ENCODE measurements around the gene RASD1.

Gene RASD1

DNA sequence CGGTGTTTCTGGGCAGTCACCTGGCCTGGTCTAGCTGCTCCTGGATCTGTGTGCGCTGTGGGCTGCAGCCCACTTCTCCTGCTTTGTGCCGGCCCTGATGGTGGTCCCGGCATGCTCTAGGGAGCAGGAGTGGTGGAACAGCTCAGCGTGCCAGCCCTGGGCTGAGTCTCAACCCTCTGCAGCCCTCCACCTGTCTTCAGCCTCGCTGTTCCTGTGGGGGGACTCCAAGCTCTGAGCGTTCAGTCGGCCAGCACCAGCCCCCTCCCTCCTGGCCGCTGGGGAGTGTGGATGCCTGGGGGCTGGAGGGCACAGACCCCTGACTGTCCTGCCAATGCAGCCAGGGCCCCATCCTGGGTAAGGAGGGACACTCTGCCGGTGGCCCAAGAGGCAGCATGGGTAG, 23.7 kb upstream of the RASD1 start:
- Mint-ChIP-seq H3K27ac (no peak overlapping the region), H3K9me3 (no peaks in the 10 kb centered on the region), H3K36me3 (ENCODE audit: insufficient read depth) (no peaks in the 10 kb centered on the region), H3K27me3 (no peaks in the 10 kb centered on the region), H3K4me1 (ENCODE audit: low read depth in 2 of 2) (peaks cover 0 to 2% of the 10 kb centered on the region in 2 donors), H3K4me3 (no peak overlapping the region)
- ATAC-seq (replicated peaks) (no peak), DNase-seq (no peak)

DNA sequence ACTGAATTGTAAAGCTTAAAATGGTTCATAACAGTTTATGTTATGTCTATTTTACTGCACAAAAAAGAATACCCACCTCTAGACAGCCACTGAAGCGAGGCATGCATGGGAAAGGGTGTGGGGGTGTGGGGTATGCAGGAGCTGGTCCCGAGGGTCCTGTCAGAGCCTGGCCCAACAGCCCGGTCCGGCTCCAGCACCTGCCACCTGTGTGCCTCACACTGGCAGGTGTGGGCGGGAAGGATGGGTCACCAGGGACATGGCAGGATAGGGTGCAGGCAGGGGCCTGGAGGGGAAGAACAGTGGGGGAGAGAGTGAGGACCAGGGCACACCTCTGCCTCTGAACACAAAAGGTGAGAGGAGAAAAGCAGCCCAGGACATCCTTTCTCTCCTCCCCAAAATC, 22.8 kb upstream of the RASD1 start:
- ATAC-seq (replicated peaks) (no peak), DNase-seq (no peak)
- H3K36me3 Mint-ChIP-seq (ENCODE audit: insufficient read depth) = no peaks in the 10 kb centered on the region
- H3K4me1 Mint-ChIP-seq (ENCODE audit: low read depth in 2 of 2) = peaks cover 0 to 2% of the 10 kb centered on the region in 2 donors
- no peak overlapping the region for H3K4me3 Mint-ChIP-seq
- no peak overlapping the region for H3K27ac Mint-ChIP-seq
- H3K27me3 Mint-ChIP-seq = no peaks in the 10 kb centered on the region
- H3K9me3 Mint-ChIP-seq = no peaks in the 10 kb centered on the region

DNA sequence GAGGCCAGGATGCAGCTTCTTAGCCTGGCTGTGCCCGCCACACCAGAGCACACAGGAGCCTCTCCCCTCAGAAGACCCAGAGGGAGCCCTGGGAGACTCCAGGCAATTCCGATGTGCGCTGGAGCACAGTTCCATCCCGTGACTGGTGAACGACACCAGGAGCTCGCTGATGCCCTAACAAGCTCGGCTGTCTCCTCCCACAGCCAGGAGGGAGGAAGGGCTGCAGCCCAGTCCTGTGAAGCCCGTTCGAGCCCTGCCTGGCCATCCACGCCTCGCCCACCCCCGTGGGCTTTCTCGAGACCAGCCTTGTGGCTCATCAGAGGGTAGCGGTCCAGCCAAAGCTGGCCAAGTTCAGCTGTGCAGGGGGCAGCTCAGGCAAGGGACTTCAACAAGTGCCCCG, 21.8 kb upstream of the RASD1 start:
- H3K9me3 Mint-ChIP-seq = no peaks in the 10 kb centered on the region
- H3K27ac Mint-ChIP-seq = peak overlapping the region in 1 of 2 donors; percentile 20
- no peaks in the 10 kb centered on the region for H3K36me3 Mint-ChIP-seq (ENCODE audit: insufficient read depth)
- H3K4me3 Mint-ChIP-seq = no peak overlapping the region
- ATAC-seq (replicated peaks) (no peak), DNase-seq (no peak)
- H3K27me3 Mint-ChIP-seq = no peaks in the 10 kb centered on the region
- peaks cover 0 to 2% of the 10 kb centered on the region in 2 donors for H3K4me1 Mint-ChIP-seq (ENCODE audit: low read depth in 2 of 2)

DNA sequence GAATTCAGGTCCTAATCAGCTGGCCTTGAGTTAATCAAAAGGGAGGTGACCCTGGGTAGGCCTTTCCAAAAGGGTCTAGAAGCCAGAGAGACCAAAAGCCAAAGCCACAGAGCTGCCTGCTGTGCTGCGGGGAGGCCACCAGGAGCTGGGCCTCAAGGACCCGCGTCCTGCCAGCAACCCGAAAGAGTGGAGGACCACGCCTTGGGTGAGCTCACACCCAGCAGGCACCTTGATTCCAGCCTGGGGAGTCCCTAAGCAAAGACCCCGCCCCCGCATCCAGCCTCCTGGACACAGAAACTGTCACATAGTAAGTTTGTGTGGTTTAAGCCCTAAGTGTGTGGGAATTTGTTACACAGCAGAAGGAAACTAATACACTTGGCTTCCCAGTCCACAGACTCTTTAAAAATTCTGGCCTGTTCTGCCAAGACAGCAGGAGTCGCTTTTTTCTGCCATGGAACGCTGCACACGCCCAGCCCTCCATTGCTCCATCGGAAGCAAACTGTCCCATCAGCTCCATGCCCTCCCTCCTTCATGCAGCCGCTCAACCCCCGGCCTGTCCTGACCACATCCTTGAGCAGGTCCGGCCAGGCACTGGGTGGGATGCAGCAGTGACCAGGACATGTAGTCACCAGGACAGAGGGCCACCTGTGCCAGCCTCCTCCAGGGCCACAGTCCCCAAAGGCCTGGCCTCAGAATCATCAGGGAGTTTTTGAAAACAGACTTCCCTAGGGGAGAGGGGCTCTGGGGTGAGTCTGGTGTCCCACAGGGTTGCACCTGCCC, 20.9 kb upstream of the RASD1 start:
- H3K4me3 Mint-ChIP-seq = no peak overlapping the region
- no peak for ATAC-seq (replicated peaks)
- no peaks in the 10 kb centered on the region for H3K27me3 Mint-ChIP-seq
- H3K4me1 Mint-ChIP-seq (ENCODE audit: low read depth in 2 of 2) = peaks cover 0 to 2% of the 10 kb centered on the region in 2 donors
- no peak for DNase-seq
- H3K9me3 Mint-ChIP-seq = no peaks in the 10 kb centered on the region
- no peaks in the 10 kb centered on the region for H3K36me3 Mint-ChIP-seq (ENCODE audit: insufficient read depth)
- no peak overlapping the region for H3K27ac Mint-ChIP-seq

DNA sequence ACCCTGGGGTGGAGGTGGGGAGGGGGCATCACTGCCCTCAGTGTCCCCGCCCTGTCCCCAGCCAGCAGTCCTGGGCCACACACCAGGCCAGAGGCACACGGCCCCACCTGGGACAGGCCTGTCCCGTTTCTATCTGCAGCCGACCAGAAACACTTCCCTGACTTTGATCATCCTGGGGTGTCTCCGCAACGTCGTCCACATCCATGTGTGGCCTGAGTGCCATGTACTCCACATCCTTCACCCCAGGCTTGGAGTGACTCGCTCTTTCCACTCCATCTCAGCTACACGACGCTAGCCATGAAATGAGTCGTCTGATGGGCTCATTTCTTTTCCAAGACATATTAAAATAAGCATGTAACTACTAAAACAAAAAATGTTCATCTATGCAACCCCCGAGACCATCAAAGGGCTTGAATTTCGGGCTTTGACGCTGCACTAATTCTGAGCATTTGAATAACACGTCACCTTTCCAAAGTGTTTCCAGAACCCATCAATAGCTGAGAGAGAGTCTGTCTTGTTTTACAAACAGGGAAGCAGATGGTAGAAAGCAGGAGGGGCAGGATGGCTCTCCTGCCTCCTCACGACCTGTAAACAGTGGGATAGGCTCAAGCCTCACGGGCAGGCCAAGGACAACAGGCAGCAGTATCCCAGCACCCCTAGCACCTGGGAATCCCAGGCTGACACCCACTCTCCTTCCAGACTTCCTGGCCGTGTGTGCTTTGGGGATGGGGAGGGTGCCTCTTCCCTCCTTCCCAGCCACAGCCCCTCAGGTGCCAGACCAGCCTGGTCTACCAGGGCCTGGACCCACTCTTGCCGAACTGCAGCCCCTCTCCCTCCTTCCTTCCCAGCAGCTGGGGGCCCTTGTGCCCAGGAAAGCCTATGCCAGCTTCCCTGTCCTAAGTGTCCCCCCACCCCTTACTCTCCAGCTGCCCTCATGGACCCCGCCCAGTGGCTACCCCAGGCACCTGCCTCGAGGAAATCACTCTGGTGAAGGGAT, 20.0 kb upstream of the RASD1 start:
- peaks cover 0 to 5% of the 10 kb centered on the region in 2 donors for H3K4me1 Mint-ChIP-seq (ENCODE audit: low read depth in 2 of 2)
- ATAC-seq (replicated peaks) = no peak
- H3K27ac Mint-ChIP-seq = no peak overlapping the region

DNA sequence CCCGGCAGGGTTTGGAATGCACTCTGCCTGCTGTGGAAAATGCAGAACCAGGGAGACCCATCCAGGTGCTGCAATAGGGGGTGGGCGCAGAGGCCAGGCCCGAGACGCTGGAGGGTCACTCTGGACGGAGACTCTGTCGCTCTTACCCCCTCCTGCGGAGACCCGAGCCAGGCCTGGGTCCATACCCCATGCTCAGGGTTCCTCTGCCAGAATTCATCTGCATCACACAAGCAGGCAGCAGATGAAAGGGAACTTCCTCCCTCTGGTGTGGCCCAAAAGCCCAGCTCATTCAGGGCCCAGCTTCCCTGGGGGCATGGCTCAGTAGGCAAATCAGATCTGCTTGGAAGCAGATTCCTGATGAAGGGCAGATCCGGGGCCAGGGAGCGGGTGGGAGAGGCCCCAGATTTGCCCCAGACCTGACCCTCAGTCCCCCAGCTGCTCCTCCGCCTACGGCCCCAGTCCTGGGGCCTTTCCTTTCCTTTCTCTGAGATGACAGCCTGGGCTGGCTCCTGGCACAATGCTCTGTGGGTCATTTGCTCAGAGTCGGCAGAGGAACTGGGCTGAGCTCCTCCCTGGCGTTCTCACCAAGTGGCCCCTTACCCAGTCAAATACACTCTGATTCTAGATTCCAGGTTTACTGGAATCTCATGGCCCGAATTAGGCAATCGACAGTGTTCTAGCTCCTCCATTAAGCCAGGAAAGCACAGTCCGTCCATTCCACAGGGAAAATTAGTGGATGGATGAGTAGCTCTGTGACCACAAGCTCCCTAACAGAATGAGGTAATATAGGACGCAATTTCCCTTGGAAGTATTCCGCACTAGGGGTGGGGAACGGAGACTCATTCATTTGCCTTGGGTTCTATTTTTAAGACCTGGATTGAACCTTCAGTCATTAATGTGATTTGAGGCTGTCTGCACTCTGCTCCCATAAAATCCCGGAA, 19.1 kb upstream of the RASD1 start:
- no peak overlapping the region for H3K27ac Mint-ChIP-seq
- ATAC-seq (replicated peaks) (no peak), DNase-seq (no peak)
- H3K4me1 Mint-ChIP-seq (ENCODE audit: low read depth in 2 of 2) = peaks cover 0 to 15% of the 10 kb centered on the region in 2 donors
- H3K4me3 Mint-ChIP-seq = no peak overlapping the region
- no peaks in the 10 kb centered on the region for H3K9me3 Mint-ChIP-seq
- H3K36me3 Mint-ChIP-seq (ENCODE audit: insufficient read depth) = no peaks in the 10 kb centered on the region
- H3K27me3 Mint-ChIP-seq = no peaks in the 10 kb centered on the region

More for the DNA sequence above, 20.0 kb upstream of the RASD1 start:
- no peak for DNase-seq
- no peaks in the 10 kb centered on the region for H3K36me3 Mint-ChIP-seq (ENCODE audit: insufficient read depth)
- H3K4me3 Mint-ChIP-seq = no peak overlapping the region
- H3K27me3 Mint-ChIP-seq = no peaks in the 10 kb centered on the region
- no peaks in the 10 kb centered on the region for H3K9me3 Mint-ChIP-seq

DNA sequence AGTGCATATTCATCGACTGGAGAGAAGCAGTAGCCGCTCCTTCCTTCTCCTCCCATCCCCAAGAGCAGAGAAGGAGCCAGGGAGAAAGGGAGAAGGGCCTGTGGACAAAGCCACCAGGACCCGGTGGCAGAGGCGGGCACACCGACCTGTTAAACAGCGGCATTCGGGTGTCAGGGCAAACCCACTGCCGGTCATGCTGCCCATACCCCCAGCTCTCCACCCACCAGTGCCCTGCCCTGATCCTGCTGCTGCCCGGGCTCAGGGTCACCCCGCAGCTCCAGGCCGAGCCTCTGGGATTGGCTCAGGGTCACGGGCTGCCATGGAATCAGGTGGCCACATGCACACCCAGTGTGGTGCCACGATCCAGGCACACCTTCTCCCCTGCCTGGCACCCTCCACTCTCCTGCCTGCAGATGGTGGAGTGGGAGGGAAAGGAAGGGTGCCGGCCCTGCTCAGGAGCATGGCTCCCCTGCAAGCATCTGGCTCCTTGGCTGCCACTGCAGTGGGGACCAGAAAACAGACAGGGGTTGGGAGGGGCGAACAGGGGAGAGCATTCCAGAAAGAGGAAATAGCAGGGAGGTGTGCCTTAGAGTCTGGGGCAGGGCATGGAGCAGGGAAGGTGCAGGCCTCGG, 18.3 kb upstream of the RASD1 start:
- DNase-seq (no peak), ATAC-seq (replicated peaks) (no peak)
- Mint-ChIP-seq H3K9me3 (no peaks in the 10 kb centered on the region), H3K4me3 (no peak overlapping the region), H3K4me1 (ENCODE audit: low read depth in 2 of 2) (peaks cover 0 to 17% of the 10 kb centered on the region in 2 donors), H3K36me3 (ENCODE audit: insufficient read depth) (no peaks in the 10 kb centered on the region), H3K27me3 (no peaks in the 10 kb centered on the region), H3K27ac (no peak overlapping the region)

DNA sequence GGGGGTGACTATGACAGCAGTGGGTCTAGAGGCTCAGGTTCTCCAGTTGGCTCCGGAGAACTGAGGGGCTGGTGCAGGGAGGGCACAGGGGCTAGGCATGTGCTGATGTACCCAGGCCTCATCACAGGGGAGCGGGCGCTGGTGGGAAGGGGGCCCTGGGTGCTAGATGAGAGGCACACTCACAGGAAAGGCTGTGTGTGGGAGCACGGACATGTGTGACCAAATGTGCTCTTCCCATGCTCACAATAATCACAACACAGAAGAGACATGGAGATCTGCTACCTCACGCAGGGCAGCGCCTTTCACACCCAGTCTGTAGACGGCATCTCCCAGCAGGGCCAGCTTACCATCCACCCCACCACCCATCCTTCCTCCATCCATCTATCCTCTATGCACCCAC, 17.4 kb upstream of the RASD1 start:
- no peaks in the 10 kb centered on the region for H3K27me3 Mint-ChIP-seq

DNA sequence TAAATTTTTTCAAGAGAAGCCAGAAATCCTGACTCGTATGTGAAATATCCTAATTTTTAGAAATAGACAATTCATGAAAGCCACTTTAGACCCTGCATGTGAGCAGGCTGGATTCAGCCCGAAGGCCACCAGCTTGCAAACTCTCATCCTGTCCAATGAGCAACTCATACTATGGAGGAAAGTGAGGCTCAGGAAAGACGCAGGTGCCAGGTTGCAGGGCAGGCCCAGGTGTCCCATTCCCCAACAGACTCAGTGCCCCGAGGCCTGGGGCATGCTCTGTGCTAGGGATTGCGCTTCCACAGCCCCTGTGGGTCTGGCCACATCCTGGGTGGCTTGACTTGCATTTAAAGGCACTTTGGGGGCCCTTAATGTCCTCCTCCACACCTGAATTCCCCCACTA, 16.7 kb upstream of the RASD1 start:
- H3K9me3 Mint-ChIP-seq = no peaks in the 10 kb centered on the region
- DNase-seq = no peak
- no peak for ATAC-seq (replicated peaks)

More for the DNA sequence above, 17.4 kb upstream of the RASD1 start:
- no peak overlapping the region for H3K27ac Mint-ChIP-seq
- no peak overlapping the region for H3K4me3 Mint-ChIP-seq
- H3K9me3 Mint-ChIP-seq = no peaks in the 10 kb centered on the region
- no peak for DNase-seq
- peaks cover 0 to 17% of the 10 kb centered on the region in 2 donors for H3K4me1 Mint-ChIP-seq (ENCODE audit: low read depth in 2 of 2)
- no peak for ATAC-seq (replicated peaks)
- H3K36me3 Mint-ChIP-seq (ENCODE audit: insufficient read depth) = no peaks in the 10 kb centered on the region

DNA sequence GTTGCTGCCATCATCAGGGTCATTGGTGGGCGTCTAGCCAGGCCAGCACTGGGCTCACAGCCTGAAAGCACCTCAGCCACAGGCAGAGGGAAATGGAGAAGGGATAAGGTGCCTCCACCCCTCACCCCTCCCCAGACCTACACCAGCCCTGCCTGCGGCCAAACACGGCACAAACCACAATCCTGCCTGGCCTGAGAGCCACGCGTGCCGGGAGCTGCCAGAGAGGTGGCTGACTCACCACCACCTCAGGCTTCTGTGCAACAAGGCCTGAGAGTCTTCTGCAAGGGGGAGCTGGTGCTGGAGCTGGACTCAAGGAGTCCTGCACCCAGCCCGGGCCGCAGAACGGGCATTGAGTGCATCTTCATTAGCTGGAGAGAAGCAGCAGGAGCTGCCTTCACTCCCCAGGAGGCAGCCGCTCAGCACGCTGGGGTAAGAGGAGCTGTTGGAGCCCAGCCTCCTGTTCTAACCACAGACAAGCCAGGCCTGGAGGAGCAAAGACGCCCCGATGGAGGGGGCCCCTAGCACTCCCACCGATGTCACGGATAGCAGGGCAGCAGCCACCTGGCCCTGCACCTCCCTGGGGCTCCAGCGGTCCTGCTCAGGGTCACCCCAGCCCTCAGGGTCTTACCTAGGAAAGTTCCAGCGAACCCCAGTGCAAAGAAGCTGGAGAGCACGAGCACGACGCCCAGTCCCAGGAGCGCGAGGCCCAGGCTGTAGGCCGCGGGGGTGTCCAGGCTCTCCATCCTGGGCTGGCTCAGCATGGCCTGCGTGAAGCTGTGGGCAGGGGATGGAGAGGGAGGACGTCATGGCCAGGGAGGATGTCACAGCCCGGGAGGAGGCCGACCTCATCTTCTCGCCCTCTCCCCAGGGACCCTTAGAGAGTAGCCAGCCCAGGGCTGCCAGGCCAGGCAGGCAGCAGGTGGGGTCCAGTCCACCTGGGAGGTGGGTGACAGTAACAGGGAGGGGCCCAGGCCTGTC, 16.0 kb upstream of the RASD1 start:
- DNase-seq = no peak
- no peaks in the 10 kb centered on the region for H3K9me3 Mint-ChIP-seq
- H3K27me3 Mint-ChIP-seq = no peaks in the 10 kb centered on the region
- no peak overlapping the region for H3K4me3 Mint-ChIP-seq
- peak overlapping the region in 1 of 2 donors; percentile 81 for H3K27ac Mint-ChIP-seq
- ATAC-seq (replicated peaks) = no peak
- H3K4me1 Mint-ChIP-seq (ENCODE audit: low read depth in 2 of 2) = peaks cover 0 to 17% of the 10 kb centered on the region in 2 donors
- no peaks in the 10 kb centered on the region for H3K36me3 Mint-ChIP-seq (ENCODE audit: insufficient read depth)

More for the DNA sequence above, 16.7 kb upstream of the RASD1 start:
- Mint-ChIP-seq H3K27me3 (no peaks in the 10 kb centered on the region), H3K4me1 (ENCODE audit: low read depth in 2 of 2) (peaks cover 0 to 17% of the 10 kb centered on the region in 2 donors), H3K36me3 (ENCODE audit: insufficient read depth) (no peaks in the 10 kb centered on the region), H3K4me3 (no peak overlapping the region), H3K27ac (no peak overlapping the region)

DNA sequence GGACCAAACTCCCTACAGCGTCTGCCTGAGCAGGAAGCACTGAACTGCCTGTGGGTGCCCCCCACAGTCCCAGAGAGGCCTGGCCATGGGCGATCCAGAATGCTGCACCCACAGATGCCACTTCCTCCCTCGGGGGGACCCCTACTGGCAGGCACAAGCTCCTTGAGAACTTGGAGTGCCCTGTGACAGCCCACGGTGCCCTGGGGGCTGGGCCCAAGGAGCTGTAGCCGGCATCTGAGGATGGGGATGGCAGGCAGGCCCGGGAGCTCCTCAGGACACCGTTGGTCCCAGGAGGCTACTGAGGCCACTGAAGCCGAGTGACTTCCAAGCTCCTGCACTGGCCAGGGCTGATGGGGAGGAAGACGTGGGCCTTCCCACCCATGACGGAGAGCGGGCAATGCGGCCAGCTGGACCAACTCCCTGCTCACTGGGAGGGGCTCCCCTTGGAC, 15.1 kb upstream of the RASD1 start:
- ATAC-seq (replicated peaks) (no peak), DNase-seq (no peak)
- Mint-ChIP-seq H3K27me3 (no peaks in the 10 kb centered on the region), H3K4me1 (ENCODE audit: low read depth in 2 of 2) (peaks cover 0 to 16% of the 10 kb centered on the region in 2 donors), H3K36me3 (ENCODE audit: insufficient read depth) (no peaks in the 10 kb centered on the region), H3K9me3 (no peaks in the 10 kb centered on the region), H3K27ac (peak overlapping the region in 1 of 2 donors; percentile 39), H3K4me3 (peak overlapping the region in 1 of 2 donors; percentile 47)

All from effector memory CD8-positive, alpha-beta T cell (primary cell).